Esophagus squamous epithelium (tissue), 5 donors: ENCODE measurements around the gene UBTD1. TPM values are rescaled to one million over a fixed set of nuclear protein-coding genes. Genes with fewer than 3 reads are reported as not detected.
A peak's percentile ranks its signal among the peaks of the same experiment; 100 is the strongest.

Experiments
- DNase-seq: peaks from one replicate; lab custom pipeline; 2025; lab: John Stamatoyannopoulos, UW
- H3K27ac ChIP-seq, 4 donors: fragments of 200-600 bp; sonication (generic); one replicate each; pipeline ENCODE4 v1.5.1; 2016 to 2019; ENCODE audit warnings: mild to moderate bottlenecking in 1 of 4
- H3K27me3 ChIP-seq, 4 donors: fragments of 200-600 bp; sonication (generic); 1 replicate in 3 of 4; 2 replicates in 1 of 4; pipeline versions ENCODE4 v1.5.1 to v1.6.0; 2017 to 2021; ENCODE audit warnings: antibody characterized with exemption in 1 of 4
- H3K36me3 ChIP-seq, 3 donors: fragments of 200-600 bp; sonication (generic); one replicate each; pipeline ENCODE4 v1.5.1; 2016 to 2019
- H3K4me1 ChIP-seq, 3 donors: fragments of 200-600 bp; sonication (generic); one replicate each; pipeline ENCODE4 v1.5.1; 2017 to 2019
- H3K4me3 ChIP-seq, 4 donors: fragments of 200-600 bp; sonication (generic); 1 replicate in 3 of 4; 2 replicates in 1 of 4; pipeline ENCODE4 v1.5.1; 2016 to 2019; ENCODE audit warnings: mild to moderate bottlenecking in 2 of 4, moderate library complexity in 1 of 4
- H3K9me3 ChIP-seq, 3 donors: fragments of 200-600 bp; sonication (generic); one replicate each; pipeline ENCODE4 v1.5.1; 2016 to 2019
- POLR2A ChIP-seq, 4 donors: fragments of 450-650 bp; IDR thresholded peaks; one replicate each; pipeline ENCODE4 v1.6.1; 2017; ENCODE audit warnings: antibody characterized with exemption in 4 of 4, mild to moderate bottlenecking in 4 of 4, moderate library complexity in 3 of 4
- WGBS, 2 donors: methylation state at CpG; one replicate each; pipeline ENCODE4 v1.1.5; 2018; 5-methylcytosine and 5-hydroxymethylcytosine counted together
- intact Hi-C: fragments of 100-400 bp; cut with DNase I; formaldehyde crosslinking; loops from one replicate; pipeline ENCODE4 v1.15.0; 2022
- total RNA-seq, 4 donors: library from RNA; depleted of rRNA; stranded (reverse); fragments of >200 nt; gene quantifications; one replicate each; pipeline ENCODE4 v1.1.0, GENCODE V29; 2016
- TF ChIP-seq, protein P1 (sequence below), 6 experiments: fragments of 450-650 bp in 4 of 6; fragments of 200-600 bp in 2 of 6; sonication (generic) in 2 of 6; IDR thresholded peaks; one replicate each; pipeline ENCODE4 v1.5.1; 2016 to 2019; ENCODE audit warnings: antibody characterized with exemption in 6 of 6, mild to moderate bottlenecking in 4 of 6, moderate library complexity in 4 of 6
- donor health status: DM: yes; HTN: yes; CAD: no.

UBTD1 gene
- total RNA-seq, 4 donors from 2014 or later, result 4.3 to 8.5 (median 5.8) TPM

DNA sequence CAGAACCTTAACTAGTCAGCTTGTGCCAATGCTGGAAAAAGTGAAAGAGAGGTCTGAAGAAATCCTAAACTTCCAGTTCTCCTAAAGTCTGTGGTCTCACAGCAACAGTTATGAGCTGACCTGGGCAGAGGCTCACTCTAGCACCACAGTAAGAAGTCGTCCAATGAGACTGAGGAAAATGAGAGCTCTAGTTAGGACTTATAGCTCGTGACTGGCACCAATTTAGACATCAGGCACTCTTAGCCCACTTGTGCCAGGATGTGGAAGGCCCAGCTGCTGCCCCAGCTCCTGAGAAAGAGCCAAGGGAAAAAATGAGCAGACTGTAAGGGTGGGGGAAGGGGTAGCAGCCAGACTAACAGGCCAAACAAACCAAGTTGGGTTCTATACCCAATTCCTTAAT lies 8.1 kb upstream of the UBTD1 start:
- no peak for DNase-seq
- Histone ChIP-seq H3K27ac (no peak overlapping the region), H3K27me3 (no peaks in the 10 kb centered on the region), H3K36me3 (peaks cover 0 to 26% (median 0%) of the 10 kb centered on the region in 3 donors), H3K4me3 (no peak overlapping the region), H3K4me1 (peaks cover 4 to 66% (median 20%) of the 10 kb centered on the region in 3 donors), H3K9me3 (no peaks in the 10 kb centered on the region)
- no peak for TF ChIP-seq POLR2A (IDR thresholded peaks at IDR 0.05)
- TF ChIP-seq, protein P1, sequence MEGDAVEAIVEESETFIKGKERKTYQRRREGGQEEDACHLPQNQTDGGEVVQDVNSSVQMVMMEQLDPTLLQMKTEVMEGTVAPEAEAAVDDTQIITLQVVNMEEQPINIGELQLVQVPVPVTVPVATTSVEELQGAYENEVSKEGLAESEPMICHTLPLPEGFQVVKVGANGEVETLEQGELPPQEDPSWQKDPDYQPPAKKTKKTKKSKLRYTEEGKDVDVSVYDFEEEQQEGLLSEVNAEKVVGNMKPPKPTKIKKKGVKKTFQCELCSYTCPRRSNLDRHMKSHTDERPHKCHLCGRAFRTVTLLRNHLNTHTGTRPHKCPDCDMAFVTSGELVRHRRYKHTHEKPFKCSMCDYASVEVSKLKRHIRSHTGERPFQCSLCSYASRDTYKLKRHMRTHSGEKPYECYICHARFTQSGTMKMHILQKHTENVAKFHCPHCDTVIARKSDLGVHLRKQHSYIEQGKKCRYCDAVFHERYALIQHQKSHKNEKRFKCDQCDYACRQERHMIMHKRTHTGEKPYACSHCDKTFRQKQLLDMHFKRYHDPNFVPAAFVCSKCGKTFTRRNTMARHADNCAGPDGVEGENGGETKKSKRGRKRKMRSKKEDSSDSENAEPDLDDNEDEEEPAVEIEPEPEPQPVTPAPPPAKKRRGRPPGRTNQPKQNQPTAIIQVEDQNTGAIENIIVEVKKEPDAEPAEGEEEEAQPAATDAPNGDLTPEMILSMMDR (IDR thresholded peaks at IDR 0.05), result no peak
- intact Hi-C loops, result no loop called here
- 33 to 69% methylated on average over 1 to 2 of the region's 2 CpGs for WGBS, 2 donors

- DNase-seq, result no peak
- Histone ChIP-seq H3K27ac (peak overlapping the region in 1 of 4 donors; percentile 3), H3K4me1 (peaks cover 4 to 80% (median 30%) of the 10 kb centered on the region in 3 donors), H3K36me3 (peaks cover 0 to 14% (median 0%) of the 10 kb centered on the region in 3 donors), H3K27me3 (peaks cover 0 to 3% (median 0%) of the 10 kb centered on the region in 4 donors), H3K9me3 (no peaks in the 10 kb centered on the region), H3K4me3 (no peak overlapping the region)
- intact Hi-C loops, result no loop called here
- 40 to 43% methylated on average over 2 of the region's 2 CpGs for WGBS, 2 donors
- TF ChIP-seq, protein P1 (IDR thresholded peaks at IDR 0.05), result no peak
- no peak for TF ChIP-seq POLR2A (IDR thresholded peaks at IDR 0.05)
Observed at GRCh38 chr10:97494151-97494550, 4.6 kb upstream of the UBTD1 start.

DNA sequence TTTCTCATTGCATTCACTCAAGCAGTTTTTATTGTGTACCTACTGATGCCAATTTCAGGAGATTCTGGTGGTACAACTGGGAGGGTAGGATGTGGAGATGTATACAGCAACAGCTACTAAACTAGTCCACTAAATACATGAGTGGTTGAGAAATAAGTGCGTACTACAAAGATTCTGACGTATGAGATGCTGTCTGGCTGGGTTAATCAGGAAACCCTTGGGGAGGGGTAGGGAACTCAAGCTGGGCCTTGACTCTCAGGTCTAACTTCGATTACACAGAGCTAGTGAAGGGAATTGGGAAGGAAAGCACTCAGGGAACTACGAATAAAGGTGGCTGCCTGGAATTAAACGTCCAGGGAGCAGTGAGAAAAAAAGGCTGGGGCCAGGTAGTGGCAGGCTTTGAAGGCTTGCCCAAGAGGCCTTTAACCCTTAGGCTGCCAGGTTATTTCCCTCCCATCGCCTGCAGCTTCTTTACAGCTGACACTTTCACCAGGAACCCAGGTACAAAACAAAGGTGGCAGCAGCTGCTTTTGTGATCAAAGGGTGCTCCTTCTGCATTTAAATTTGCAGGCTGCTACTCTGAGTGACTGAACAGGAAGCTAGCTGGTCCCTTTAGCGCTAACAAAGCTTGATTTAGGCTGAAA lies 3.7 kb upstream of the UBTD1 start:
- Histone ChIP-seq H3K9me3 (no peaks in the 10 kb centered on the region), H3K4me3 (no peak overlapping the region), H3K27me3 (peaks cover 0 to 11% (median 0%) of the 10 kb centered on the region in 4 donors), H3K4me1 (peaks cover 5 to 82% (median 30%) of the 10 kb centered on the region in 3 donors), H3K27ac (peak overlapping the region in 2 of 4 donors; percentile 9 to 10), H3K36me3 (peaks cover 0 to 14% (median 0%) of the 10 kb centered on the region in 3 donors)
- 31 to 40% methylated on average over 7 of the region's 7 CpGs for WGBS, 2 donors
- intact Hi-C loops, result no loop called here
- DNase-seq, result no peak
- no peak for TF ChIP-seq POLR2A (IDR thresholded peaks at IDR 0.05)
- TF ChIP-seq, protein P1 (IDR thresholded peaks at IDR 0.05), result no peak

DNA sequence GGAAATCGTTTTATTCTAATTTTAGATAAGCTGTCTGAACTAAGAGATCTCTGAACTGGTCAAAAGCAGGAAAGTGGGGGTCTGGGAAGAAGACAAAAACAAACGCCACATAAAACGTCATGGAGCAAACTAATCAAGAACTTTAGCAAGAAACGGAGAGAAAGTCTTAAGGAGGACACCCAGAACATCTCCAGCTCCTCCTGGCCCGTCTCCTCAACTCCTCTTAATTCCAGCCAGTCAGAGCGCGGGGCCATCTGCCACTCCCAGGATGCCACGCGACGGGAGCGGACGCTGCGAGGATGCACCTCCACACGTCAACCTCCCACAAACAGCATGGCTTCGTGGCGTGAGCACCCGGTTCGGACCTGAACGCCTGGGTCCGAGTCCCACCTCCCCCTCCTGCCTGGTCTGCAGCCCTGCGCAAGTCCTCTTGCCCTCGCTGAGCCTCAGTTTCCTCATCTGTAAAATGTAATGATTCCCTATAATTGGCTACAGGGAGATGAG lies 1.1 kb upstream of the UBTD1 start:
- no peaks in the 10 kb centered on the region for H3K9me3 ChIP-seq
- H3K27ac ChIP-seq, result peak overlapping the region; percentile 95 to 99 (median 98)
- TF ChIP-seq, protein P1 (IDR thresholded peaks at IDR 0.05), result no peak
- peak in 1 of 4 donors; percentile 8 for TF ChIP-seq POLR2A (IDR thresholded peaks at IDR 0.05)
- peak; percentile 43 for DNase-seq
- 0 to 2% methylated on average over 18 of the region's 22 CpGs for WGBS, 2 donors
- H3K27me3 ChIP-seq, result peaks cover 0 to 20% (median 0%) of the 10 kb centered on the region in 4 donors
- peak overlapping the region; percentile 69 to 99 (median 98) for H3K4me3 ChIP-seq
- H3K36me3 ChIP-seq, result peaks cover 0 to 14% (median 0%) of the 10 kb centered on the region in 3 donors
- intact Hi-C loops, result no loop called here
- peaks cover 9 to 68% (median 27%) of the 10 kb centered on the region in 3 donors for H3K4me1 ChIP-seq
